Endothelial cell (in vitro differentiated cells): ENCODE measurements around the gene PSMG3. TPM values are rescaled to one million over a fixed set of nuclear protein-coding genes. Genes with fewer than 3 reads are reported as not detected.

Source experiments
- DNase-seq: peaks from one replicate; pipeline ENCODE4 v3.0.0; 2021; ENCODE audit warnings: low spot score
- H3K27ac Mint-ChIP-seq: one replicate; pipeline ENCODE4 v1.8.0; 2021; ENCODE audit warnings: mixed read lengths, inconsistent platforms; ENCODE audit not compliant: unreplicated experiment
- H3K27me3 Mint-ChIP-seq: one replicate; pipeline ENCODE4 v1.8.0; 2021; ENCODE audit warnings: mild to moderate bottlenecking, moderate library complexity, mixed read lengths, inconsistent platforms; ENCODE audit not compliant: unreplicated experiment
- H3K36me3 Mint-ChIP-seq: one replicate; pipeline ENCODE4 v1.8.0; 2021; ENCODE audit warnings: mild to moderate bottlenecking, low read depth, mixed read lengths, inconsistent platforms; ENCODE audit not compliant: unreplicated experiment
- H3K4me1 Mint-ChIP-seq: one replicate; pipeline ENCODE4 v1.8.0; 2021; ENCODE audit warnings: mild to moderate bottlenecking, mixed read lengths, inconsistent platforms; ENCODE audit not compliant: unreplicated experiment
- H3K4me3 Mint-ChIP-seq: one replicate; pipeline ENCODE4 v1.8.0; 2021; ENCODE audit warnings: mild to moderate bottlenecking, mixed read lengths, inconsistent platforms; ENCODE audit not compliant: unreplicated experiment
- H3K9me3 Mint-ChIP-seq: one replicate; pipeline ENCODE4 v1.8.0; 2021; ENCODE audit warnings: mixed read lengths, inconsistent platforms; ENCODE audit not compliant: unreplicated experiment
- total RNA-seq: library from RNA; stranded (reverse); fragmentation: NEBNext Ultra II Directional; extraction: Animal tissue kit (Norgen Biotek cat#: 25700); gene quantifications from one replicate; pipeline ENCODE4 v1.2.1, GENCODE V29; 2021; ENCODE audit not compliant: unreplicated experiment
- TF ChIP-seq, protein P1 (sequence below): fragments of 200-600 bp; sonication (generic); IDR thresholded peaks from one replicate; pipeline ENCODE4 v1.5.0; 2021; ENCODE audit warnings: antibody characterized with exemption; ENCODE audit not compliant: unreplicated experiment

PSMG3 gene
- total RNA-seq, 1 donor from 2014 or later, result 20.3 TPM

DNA sequence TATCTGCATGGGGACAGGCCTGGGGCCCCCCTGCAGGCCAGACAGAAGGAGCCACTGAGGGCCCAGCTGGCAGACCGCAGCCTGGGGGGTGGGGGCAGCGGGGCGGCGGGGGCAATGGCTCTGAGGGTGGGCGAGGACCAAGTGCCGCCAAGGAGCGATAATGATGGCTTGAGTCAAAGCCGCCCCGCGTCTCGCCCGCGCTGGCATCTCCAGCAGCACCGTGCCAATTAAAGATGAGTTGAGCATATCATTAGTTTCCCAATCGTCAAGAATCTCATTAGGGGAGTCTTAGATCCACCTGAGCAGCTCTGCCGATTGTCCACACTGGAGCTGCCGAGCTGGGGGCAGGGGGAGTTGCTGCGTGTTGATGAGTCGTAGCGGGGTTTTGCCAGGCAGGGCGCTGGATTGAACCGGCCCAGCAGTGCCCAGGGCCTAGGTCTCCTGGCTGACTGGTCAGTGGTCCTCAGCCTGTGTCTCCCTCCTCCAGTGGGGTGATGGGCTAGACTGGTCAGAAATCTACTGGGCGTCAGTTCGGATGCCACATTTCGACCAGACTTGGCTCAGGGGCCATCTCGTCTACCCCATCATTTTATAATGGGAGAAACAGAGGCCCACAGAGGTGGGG, 41.0 kb upstream of the PSMG3 start:
- TF ChIP-seq, protein P1, sequence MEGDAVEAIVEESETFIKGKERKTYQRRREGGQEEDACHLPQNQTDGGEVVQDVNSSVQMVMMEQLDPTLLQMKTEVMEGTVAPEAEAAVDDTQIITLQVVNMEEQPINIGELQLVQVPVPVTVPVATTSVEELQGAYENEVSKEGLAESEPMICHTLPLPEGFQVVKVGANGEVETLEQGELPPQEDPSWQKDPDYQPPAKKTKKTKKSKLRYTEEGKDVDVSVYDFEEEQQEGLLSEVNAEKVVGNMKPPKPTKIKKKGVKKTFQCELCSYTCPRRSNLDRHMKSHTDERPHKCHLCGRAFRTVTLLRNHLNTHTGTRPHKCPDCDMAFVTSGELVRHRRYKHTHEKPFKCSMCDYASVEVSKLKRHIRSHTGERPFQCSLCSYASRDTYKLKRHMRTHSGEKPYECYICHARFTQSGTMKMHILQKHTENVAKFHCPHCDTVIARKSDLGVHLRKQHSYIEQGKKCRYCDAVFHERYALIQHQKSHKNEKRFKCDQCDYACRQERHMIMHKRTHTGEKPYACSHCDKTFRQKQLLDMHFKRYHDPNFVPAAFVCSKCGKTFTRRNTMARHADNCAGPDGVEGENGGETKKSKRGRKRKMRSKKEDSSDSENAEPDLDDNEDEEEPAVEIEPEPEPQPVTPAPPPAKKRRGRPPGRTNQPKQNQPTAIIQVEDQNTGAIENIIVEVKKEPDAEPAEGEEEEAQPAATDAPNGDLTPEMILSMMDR, result no peak
- H3K4me1 Mint-ChIP-seq, result peaks cover 12% of the 10 kb centered on the region
- DNase-seq, result no peak

GRCh38 chr7:1610013-1610677, 40.3 kb upstream of the PSMG3 start:
- peaks cover 16% of the 10 kb centered on the region for H3K4me1 Mint-ChIP-seq
- H3K4me3 Mint-ChIP-seq, result no peak overlapping the region
- DNase-seq, result no peak
- no peak overlapping the region for H3K27ac Mint-ChIP-seq
- no peaks in the 10 kb centered on the region for H3K36me3 Mint-ChIP-seq
- peaks cover 2% of the 10 kb centered on the region for H3K27me3 Mint-ChIP-seq
- H3K9me3 Mint-ChIP-seq, result no peaks in the 10 kb centered on the region
- TF ChIP-seq, protein P1, result no peak

More for the DNA sequence above, 41.0 kb upstream of the PSMG3 start:
- peaks cover 2% of the 10 kb centered on the region for H3K27me3 Mint-ChIP-seq
- H3K9me3 Mint-ChIP-seq, result no peaks in the 10 kb centered on the region
- no peaks in the 10 kb centered on the region for H3K36me3 Mint-ChIP-seq
- H3K4me3 Mint-ChIP-seq, result no peak overlapping the region
- H3K27ac Mint-ChIP-seq, result no peak overlapping the region

DNA sequence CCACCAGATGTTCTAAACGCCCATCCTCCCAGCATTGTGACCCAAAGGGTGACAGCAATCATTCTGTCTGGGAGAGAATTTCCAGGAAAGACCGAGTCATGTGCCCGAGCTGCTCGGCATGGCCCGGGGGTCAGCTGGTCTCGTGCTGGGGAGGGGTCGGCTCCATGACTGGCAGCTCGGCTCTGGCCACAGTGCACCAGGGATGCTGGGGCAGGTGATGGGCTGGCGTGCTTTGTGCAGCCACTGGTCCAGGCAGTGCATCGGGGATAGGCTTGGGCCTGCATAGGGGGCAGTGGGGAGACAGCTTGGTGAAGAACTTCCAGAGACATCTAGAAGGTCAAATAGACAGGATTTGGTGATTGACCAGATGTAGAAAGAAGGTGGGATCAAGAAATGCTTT, 39.2 kb upstream of the PSMG3 start:
- DNase-seq, result no peak
- H3K27me3 Mint-ChIP-seq, result peaks cover 2% of the 10 kb centered on the region
- no peaks in the 10 kb centered on the region for H3K9me3 Mint-ChIP-seq
- no peak overlapping the region for H3K4me3 Mint-ChIP-seq
- TF ChIP-seq, protein P1, result no peak
- no peaks in the 10 kb centered on the region for H3K36me3 Mint-ChIP-seq
- no peak overlapping the region for H3K27ac Mint-ChIP-seq
- peaks cover 16% of the 10 kb centered on the region for H3K4me1 Mint-ChIP-seq

DNA sequence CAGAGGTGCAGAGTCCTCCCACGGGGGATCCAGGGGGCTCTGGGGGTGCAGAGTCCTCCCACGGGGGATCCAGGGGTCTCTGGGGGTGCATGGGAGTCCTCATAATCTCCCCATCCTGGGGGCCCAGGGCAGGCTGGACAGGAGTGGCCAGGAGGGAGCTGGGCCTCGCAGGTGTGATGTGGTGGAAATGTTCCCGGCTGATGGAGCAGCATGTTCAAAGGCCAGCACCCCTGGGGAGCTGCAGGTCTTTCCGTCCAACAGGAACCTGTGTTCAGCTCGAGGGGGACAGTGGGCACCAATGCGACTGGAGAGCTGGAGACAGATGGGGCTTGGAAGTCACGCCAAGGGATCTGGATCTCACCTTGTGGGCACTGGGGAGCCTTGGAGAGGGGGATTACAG, 38.5 kb upstream of the PSMG3 start:
- H3K4me1 Mint-ChIP-seq, result peaks cover 16% of the 10 kb centered on the region
- DNase-seq, result no peak
- H3K36me3 Mint-ChIP-seq, result no peaks in the 10 kb centered on the region
- H3K4me3 Mint-ChIP-seq, result no peak overlapping the region
- TF ChIP-seq, protein P1, result no peak
- H3K27ac Mint-ChIP-seq, result no peak overlapping the region
- H3K27me3 Mint-ChIP-seq, result peaks cover 2% of the 10 kb centered on the region
- no peaks in the 10 kb centered on the region for H3K9me3 Mint-ChIP-seq

- no peak overlapping the region for H3K4me3 Mint-ChIP-seq
- peaks cover 16% of the 10 kb centered on the region for H3K4me1 Mint-ChIP-seq
- H3K9me3 Mint-ChIP-seq, result no peaks in the 10 kb centered on the region
- TF ChIP-seq, protein P1, result no peak
- no peak for DNase-seq
- H3K27me3 Mint-ChIP-seq, result peaks cover 2% of the 10 kb centered on the region
- no peaks in the 10 kb centered on the region for H3K36me3 Mint-ChIP-seq
- no peak overlapping the region for H3K27ac Mint-ChIP-seq
Measured at GRCh38 chr7:1607696-1608095, 37.9 kb upstream of the PSMG3 start.
